Measurements from ENCODE around the gene SDCBP2. TPM values are rescaled to one million over a fixed set of nuclear protein-coding genes. Genes with fewer than 3 reads are reported as not detected.

Gene SDCBP2
- total RNA-seq, 2 experiments from 2014 or later: 1.2 to 1.3 TPM

DNA sequence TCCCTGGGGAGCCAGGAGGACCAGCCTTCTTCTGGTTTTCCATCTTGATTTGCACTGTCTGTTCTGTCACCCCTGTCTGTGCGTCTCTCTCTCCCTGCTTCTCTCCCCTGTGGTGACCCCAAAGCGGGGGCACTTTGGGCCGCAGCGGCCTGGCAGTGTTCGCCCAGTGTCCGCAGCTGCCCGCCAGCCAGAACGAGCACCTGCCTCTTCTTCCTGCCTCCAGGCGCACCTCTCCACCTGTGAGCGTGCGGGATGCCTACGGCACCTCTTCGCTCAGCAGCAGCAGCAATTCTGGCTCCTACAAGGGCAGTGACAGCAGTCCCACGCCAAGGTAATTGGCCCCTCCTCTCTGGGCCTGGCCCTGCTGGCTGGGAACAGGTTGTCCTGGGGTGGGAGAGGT, 32.0 kb downstream of the SDCBP2 start:
- Mint-ChIP-seq H3K27me3 (no peaks in the 10 kb centered on the region), H3K4me3 (no peak overlapping the region), H3K27ac (no peak overlapping the region), H3K9me3 (no peaks in the 10 kb centered on the region), H3K4me1 (ENCODE audit: low read depth) (peaks cover 39% of the 10 kb centered on the region), H3K36me3 (ENCODE audit: low read depth) (peaks cover 30% of the 10 kb centered on the region)
- ChIA-PET CTCF (no interaction called here), POLR2A (interaction anchor here (0.6 to 1.2 kb wide), 2 partner anchors 9 to 13 kb away, joined by 3 read pairs; no protein-coding TSS in a partner anchor)
- H3K27ac ChIP-seq (ENCODE audit: low read depth in 1 of 2, low read length in 2 of 2): no peak overlapping the region
- peaks cover 23% of the 10 kb centered on the region for H3K4me1 ChIP-seq (ENCODE audit: insufficient read depth, low read length)
- H3K4me3 ChIP-seq (ENCODE audit: low read length): no peak overlapping the region
- peaks cover 13% of the 10 kb centered on the region for H3K36me3 ChIP-seq (ENCODE audit: insufficient read depth, low read length)
- ATAC-seq (ENCODE audit: poor library complexity) (no peak), DNase-seq (no peak)
- no peaks in the 10 kb centered on the region for H3K27me3 ChIP-seq (ENCODE audit: control insufficient read depth in 1 of 2, insufficient read depth in 2 of 2, low read length in 2 of 2)
- no peaks in the 10 kb centered on the region for H3K9me3 ChIP-seq (ENCODE audit: control insufficient read depth in 1 of 2, insufficient read depth in 1 of 2, low read length in 2 of 2)
- intact Hi-C loops (cut with DNase I, micrococcal nuclease): no loop called here
- TF ChIP-seq, protein P1, sequence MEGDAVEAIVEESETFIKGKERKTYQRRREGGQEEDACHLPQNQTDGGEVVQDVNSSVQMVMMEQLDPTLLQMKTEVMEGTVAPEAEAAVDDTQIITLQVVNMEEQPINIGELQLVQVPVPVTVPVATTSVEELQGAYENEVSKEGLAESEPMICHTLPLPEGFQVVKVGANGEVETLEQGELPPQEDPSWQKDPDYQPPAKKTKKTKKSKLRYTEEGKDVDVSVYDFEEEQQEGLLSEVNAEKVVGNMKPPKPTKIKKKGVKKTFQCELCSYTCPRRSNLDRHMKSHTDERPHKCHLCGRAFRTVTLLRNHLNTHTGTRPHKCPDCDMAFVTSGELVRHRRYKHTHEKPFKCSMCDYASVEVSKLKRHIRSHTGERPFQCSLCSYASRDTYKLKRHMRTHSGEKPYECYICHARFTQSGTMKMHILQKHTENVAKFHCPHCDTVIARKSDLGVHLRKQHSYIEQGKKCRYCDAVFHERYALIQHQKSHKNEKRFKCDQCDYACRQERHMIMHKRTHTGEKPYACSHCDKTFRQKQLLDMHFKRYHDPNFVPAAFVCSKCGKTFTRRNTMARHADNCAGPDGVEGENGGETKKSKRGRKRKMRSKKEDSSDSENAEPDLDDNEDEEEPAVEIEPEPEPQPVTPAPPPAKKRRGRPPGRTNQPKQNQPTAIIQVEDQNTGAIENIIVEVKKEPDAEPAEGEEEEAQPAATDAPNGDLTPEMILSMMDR (IDR thresholded peaks at IDR 0.05): no peak

GRCh38 chr20:1296117-1296610, 32.8 kb downstream of the SDCBP2 start:
- intact Hi-C loops (cut with DNase I, micrococcal nuclease): no loop called here
- Mint-ChIP-seq H3K4me1 (ENCODE audit: low read depth) (peaks cover 43% of the 10 kb centered on the region), H3K4me3 (no peak overlapping the region), H3K27ac (no peak overlapping the region), H3K27me3 (no peaks in the 10 kb centered on the region), H3K36me3 (ENCODE audit: low read depth) (peaks cover 27% of the 10 kb centered on the region), H3K9me3 (no peaks in the 10 kb centered on the region)
- Histone ChIP-seq H3K27ac (ENCODE audit: low read depth in 1 of 2, low read length in 2 of 2) (no peak overlapping the region), H3K36me3 (ENCODE audit: insufficient read depth, low read length) (peaks cover 13% of the 10 kb centered on the region), H3K4me1 (ENCODE audit: insufficient read depth, low read length) (peaks cover 21% of the 10 kb centered on the region), H3K27me3 (ENCODE audit: control insufficient read depth in 1 of 2, insufficient read depth in 2 of 2, low read length in 2 of 2) (no peaks in the 10 kb centered on the region), H3K4me3 (ENCODE audit: low read length) (no peak overlapping the region), H3K9me3 (ENCODE audit: control insufficient read depth in 1 of 2, insufficient read depth in 1 of 2, low read length in 2 of 2) (no peaks in the 10 kb centered on the region)
- TF ChIP-seq, protein P1 (IDR thresholded peaks at IDR 0.05): no peak
- POLR2A ChIA-PET: no interaction called here
- CTCF ChIA-PET: no interaction called here
- no peak for ATAC-seq (ENCODE audit: poor library complexity)
- DNase-seq: no peak

DNA sequence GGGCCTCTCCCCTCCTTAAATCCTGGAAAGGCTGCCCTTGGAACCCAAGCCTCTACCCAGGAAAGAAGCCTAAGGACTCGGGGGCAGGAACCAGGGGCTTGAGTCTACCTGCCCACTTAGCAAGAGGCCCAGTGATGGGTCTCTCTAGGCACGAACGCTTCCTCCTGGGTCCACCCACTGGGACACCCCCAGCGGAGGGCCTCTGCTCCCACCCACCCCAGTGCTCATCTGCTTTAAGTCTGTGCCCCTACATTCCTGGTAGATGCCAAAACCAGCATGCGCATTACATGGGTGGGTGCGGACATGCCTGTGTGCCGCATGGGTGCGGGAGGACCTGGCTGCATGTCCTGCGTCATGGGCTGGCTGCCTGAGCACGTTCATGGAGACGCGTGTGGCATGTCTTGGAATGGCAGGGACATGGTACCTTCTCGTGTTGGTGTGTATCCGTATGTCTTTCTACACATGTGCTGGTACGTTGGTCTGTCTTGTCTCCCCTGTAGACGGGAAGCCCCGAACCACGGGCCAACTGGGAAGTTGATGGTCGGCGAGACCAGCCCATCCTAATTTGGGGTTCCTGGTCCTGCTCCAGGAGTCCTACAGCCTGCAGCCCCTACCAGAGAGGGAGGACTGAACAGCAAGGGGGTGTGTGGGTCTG, 33.5 kb downstream of the SDCBP2 start:
- peaks cover 22% of the 10 kb centered on the region for H3K36me3 Mint-ChIP-seq (ENCODE audit: low read depth)
- H3K4me1 ChIP-seq (ENCODE audit: insufficient read depth, low read length): peaks cover 13% of the 10 kb centered on the region
- H3K4me3 ChIP-seq (ENCODE audit: low read length): no peak overlapping the region
- peaks cover 44% of the 10 kb centered on the region for H3K4me1 Mint-ChIP-seq (ENCODE audit: low read depth)
- DNase-seq: no peak
- TF ChIP-seq, protein P1 (IDR thresholded peaks at IDR 0.05): no peak
- H3K27ac ChIP-seq (ENCODE audit: low read depth in 1 of 2, low read length in 2 of 2): no peak overlapping the region
- ChIA-PET CTCF (no interaction called here), POLR2A (interaction anchor here (0.6 kb wide), 1 partner anchor 78 kb away, joined by 3 read pairs; no protein-coding TSS in a partner anchor)
- no peak overlapping the region for H3K27ac Mint-ChIP-seq
- no peaks in the 10 kb centered on the region for H3K27me3 Mint-ChIP-seq
- H3K9me3 ChIP-seq (ENCODE audit: control insufficient read depth in 1 of 2, insufficient read depth in 1 of 2, low read length in 2 of 2): no peaks in the 10 kb centered on the region
- H3K27me3 ChIP-seq (ENCODE audit: control insufficient read depth in 1 of 2, insufficient read depth in 2 of 2, low read length in 2 of 2): no peaks in the 10 kb centered on the region
- no peak for ATAC-seq (ENCODE audit: poor library complexity)
- intact Hi-C loops (cut with DNase I, micrococcal nuclease): no loop called here
- H3K4me3 Mint-ChIP-seq: no peak overlapping the region
- H3K9me3 Mint-ChIP-seq: no peaks in the 10 kb centered on the region
- peaks cover 13% of the 10 kb centered on the region for H3K36me3 ChIP-seq (ENCODE audit: insufficient read depth, low read length)
